ENCODE results near the gene FARP2. TPM values are rescaled to one million over a fixed set of nuclear protein-coding genes. Genes with fewer than 3 reads are reported as not detected.
"Not testable (repeated sequence)": the region's sequence is repeated elsewhere in the genome, so short reads cannot be mapped to it uniquely, and the experiment has no call there.

Gene FARP2
- total RNA-seq, 6 donors from 2014 or later = 33.4 to 96.4 (median 42.2) TPM

DNA sequence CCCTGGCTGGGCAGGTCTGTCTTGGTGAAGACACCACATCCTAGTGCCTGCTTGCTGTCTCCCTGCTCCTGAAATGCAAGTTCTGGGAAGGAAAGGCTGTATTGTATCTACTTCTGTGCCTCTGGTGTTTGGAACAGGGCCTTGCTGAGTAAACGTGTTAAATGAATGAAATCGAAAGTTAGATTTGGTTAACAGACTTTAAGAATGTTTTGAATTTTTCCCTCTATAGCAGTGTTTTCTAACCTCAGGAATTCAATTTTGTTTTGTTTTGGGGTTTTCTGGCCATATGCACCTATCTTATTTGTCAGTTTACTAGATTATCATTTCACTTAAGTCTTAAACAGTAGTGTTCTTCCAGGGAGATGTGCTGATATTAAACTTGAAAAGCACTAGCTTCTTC, 20.7 kb downstream of the FARP2 start:
- ATAC-seq (ENCODE audit: low FRiP score in 2 of 2) = no peak
- Histone ChIP-seq H3K27ac (no peak overlapping the region), H3K4me3 (no peak overlapping the region), H3K36me3 (peaks cover 0 to 26% (median 0%) of the 10 kb centered on the region in 4 donors), H3K9me3 (no peaks in the 10 kb centered on the region), H3K4me1 (peaks cover 0 to 16% (median 6%) of the 10 kb centered on the region in 4 donors), H3K27me3 (no peaks in the 10 kb centered on the region)
- DNase-seq = no peak
- 74 to 89% methylated on average over 2 of the region's 2 CpGs for WGBS, 2 donors
- TF ChIP-seq POLR2A (IDR thresholded peaks at IDR 0.05) (no peak), EP300 (IDR thresholded peaks at IDR 0.05) (no peak), POLR2AphosphoS5 (IDR thresholded peaks at IDR 0.05) (no peak)
- TF ChIP-seq, protein P1, sequence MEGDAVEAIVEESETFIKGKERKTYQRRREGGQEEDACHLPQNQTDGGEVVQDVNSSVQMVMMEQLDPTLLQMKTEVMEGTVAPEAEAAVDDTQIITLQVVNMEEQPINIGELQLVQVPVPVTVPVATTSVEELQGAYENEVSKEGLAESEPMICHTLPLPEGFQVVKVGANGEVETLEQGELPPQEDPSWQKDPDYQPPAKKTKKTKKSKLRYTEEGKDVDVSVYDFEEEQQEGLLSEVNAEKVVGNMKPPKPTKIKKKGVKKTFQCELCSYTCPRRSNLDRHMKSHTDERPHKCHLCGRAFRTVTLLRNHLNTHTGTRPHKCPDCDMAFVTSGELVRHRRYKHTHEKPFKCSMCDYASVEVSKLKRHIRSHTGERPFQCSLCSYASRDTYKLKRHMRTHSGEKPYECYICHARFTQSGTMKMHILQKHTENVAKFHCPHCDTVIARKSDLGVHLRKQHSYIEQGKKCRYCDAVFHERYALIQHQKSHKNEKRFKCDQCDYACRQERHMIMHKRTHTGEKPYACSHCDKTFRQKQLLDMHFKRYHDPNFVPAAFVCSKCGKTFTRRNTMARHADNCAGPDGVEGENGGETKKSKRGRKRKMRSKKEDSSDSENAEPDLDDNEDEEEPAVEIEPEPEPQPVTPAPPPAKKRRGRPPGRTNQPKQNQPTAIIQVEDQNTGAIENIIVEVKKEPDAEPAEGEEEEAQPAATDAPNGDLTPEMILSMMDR (IDR thresholded peaks at IDR 0.05) = no peak

DNA sequence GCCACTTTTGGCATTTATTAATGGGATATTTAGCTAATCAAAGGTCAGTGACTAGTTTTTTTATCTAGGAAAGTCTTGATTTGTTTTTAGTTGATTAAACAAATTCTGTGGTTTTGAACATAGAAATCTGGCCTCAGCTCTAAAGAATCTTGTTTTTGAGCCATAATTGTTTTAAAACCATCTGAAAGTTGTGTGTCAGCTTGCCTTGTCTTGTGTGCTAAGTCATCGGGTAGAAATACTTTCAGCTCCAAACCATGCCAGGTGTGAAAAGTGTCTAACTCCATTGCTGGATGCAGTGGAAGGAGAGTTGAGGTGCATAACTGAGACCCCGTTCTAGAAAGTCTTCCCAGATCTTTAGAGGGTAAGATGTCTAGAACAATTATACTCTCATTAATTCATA, 22.7 kb downstream of the FARP2 start:
- Histone ChIP-seq H3K36me3 (peaks cover 0 to 28% (median 4%) of the 10 kb centered on the region in 4 donors), H3K4me3 (no peak overlapping the region), H3K27me3 (no peaks in the 10 kb centered on the region), H3K9me3 (no peaks in the 10 kb centered on the region), H3K27ac (peak overlapping the region in 2 of 4 donors; percentile 18 to 63), H3K4me1 (peaks cover 0 to 18% (median 6%) of the 10 kb centered on the region in 4 donors)
- TF ChIP-seq, protein P1 (IDR thresholded peaks at IDR 0.05) = no peak
- TF ChIP-seq POLR2AphosphoS5 (IDR thresholded peaks at IDR 0.05) (no peak), POLR2A (IDR thresholded peaks at IDR 0.05) (no peak), EP300 (IDR thresholded peaks at IDR 0.05) (no peak)
- ATAC-seq (ENCODE audit: low FRiP score in 2 of 2) = no peak
- DNase-seq = no peak
- WGBS, 2 donors = 67 to 87% methylated on average over 2 of the region's 2 CpGs

- Histone ChIP-seq H3K4me3 (no peak overlapping the region), H3K27ac (peak overlapping the region in 3 of 4 donors; percentile 18 to 64 (median 52)), H3K27me3 (no peaks in the 10 kb centered on the region), H3K4me1 (peaks cover 0 to 13% (median 5%) of the 10 kb centered on the region in 4 donors), H3K9me3 (no peaks in the 10 kb centered on the region), H3K36me3 (peaks cover 0 to 22% (median 4%) of the 10 kb centered on the region in 4 donors)
- DNase-seq (no peak), ATAC-seq (ENCODE audit: low FRiP score in 2 of 2) (peak in 1 of 2 donors; percentile 29)
- 84 to 87% methylated on average over 9 of the region's 9 CpGs for WGBS, 2 donors
- no peak for TF ChIP-seq EP300 (IDR thresholded peaks at IDR 0.05)
Observed at GRCh38 chr2:241379481-241380480, 23.7 kb downstream of the FARP2 start.

- ATAC-seq (ENCODE audit: low FRiP score in 2 of 2) = no peak
- H3K36me3 ChIP-seq = peaks cover 0 to 9% (median 4%) of the 10 kb centered on the region in 4 donors
Observed at GRCh38 chr2:241381872-241382271, 25.8 kb downstream of the FARP2 start.

DNA sequence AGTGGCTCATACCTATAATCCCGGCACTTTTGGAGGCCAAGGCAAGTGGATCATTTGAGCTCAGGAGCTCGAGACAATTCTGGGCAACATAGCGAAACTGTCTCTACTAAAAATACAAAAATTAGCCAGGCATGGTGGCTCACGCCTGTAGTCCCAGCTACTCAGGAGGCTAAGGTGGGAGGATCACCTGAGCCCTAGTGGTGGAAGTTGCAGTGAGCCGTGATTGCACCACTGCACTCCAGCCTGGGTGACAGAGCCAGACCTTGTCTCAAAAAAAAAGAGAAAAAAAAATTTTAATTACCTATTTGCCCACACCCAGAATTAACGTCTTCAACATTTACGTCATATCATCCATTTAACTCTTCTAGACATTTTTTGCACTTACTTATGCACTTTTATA, 29.4 kb downstream of the FARP2 start:
- H3K4me1 ChIP-seq = peaks cover 0 to 13% (median 3%) of the 10 kb centered on the region in 4 donors
- H3K27ac ChIP-seq; DNase-seq; H3K27me3 ChIP-seq; H3K4me3 ChIP-seq; H3K36me3 ChIP-seq; H3K9me3 ChIP-seq; ATAC-seq (ENCODE audit: low FRiP score in 2 of 2): not testable (repeated sequence)
- WGBS, 2 donors = 94 to 96% methylated on average over 7 of the region's 7 CpGs

More at GRCh38 chr2:241381872-241382271, 25.8 kb downstream of the FARP2 start:
- Histone ChIP-seq H3K27me3 (no peaks in the 10 kb centered on the region), H3K4me1 (peaks cover 0 to 13% (median 4%) of the 10 kb centered on the region in 4 donors), H3K27ac (no peak overlapping the region), H3K9me3 (no peaks in the 10 kb centered on the region), H3K4me3 (no peak overlapping the region)
- 43 to 47% methylated on average over 4 of the region's 4 CpGs for WGBS, 2 donors
- no peak for DNase-seq
- TF ChIP-seq EP300 (IDR thresholded peaks at IDR 0.05) (no peak), POLR2AphosphoS5 (IDR thresholded peaks at IDR 0.05) (no peak), POLR2A (IDR thresholded peaks at IDR 0.05) (no peak)
- TF ChIP-seq, protein P1 (IDR thresholded peaks at IDR 0.05) = no peak
